ENCODE results near the gene ZNF628. TPM values are rescaled to one million over a fixed set of nuclear protein-coding genes. Genes with fewer than 3 reads are reported as not detected.

ZNF628 gene
- total RNA-seq, 1 experiment from 2014 or later: 2.1 TPM

DNA sequence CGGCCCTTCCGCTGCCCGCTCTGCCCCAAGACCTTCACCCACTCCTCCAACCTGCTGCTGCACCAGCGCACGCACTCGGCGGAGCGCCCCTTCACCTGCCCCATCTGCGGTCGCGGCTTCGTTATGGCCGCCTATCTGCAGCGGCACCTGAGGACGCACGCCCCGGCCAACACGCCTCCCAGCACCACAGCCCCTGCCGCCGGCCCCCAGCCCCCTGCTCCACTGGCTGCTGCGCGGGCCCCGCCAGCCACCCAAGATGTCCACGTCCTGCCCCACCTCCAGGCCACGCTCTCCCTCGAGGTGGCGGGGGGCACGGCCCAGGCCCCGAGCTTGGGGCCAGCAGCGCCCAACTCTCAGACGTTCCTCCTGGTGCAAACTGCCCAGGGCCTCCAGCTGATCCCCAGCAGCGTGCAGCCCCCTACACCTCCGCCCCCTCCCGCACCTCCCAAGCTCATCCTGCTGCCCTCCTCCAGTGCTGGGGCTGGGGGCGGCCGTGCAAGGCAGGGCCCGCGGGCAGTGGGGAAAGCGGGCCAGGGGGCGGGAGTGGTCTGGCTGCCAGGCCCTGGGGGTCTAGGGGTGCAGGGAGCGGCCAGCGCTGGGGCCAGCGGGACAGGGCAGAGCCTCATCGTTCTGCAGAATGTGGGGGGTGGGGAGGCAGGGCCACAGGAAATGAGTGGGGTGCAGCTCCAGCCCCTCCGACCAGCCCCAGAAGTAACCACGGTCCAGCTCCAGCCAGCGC is 6.7 kb downstream of the ZNF628 start:
- no peak for DNase-seq (ENCODE audit: extremely low read depth, low read depth)

DNA sequence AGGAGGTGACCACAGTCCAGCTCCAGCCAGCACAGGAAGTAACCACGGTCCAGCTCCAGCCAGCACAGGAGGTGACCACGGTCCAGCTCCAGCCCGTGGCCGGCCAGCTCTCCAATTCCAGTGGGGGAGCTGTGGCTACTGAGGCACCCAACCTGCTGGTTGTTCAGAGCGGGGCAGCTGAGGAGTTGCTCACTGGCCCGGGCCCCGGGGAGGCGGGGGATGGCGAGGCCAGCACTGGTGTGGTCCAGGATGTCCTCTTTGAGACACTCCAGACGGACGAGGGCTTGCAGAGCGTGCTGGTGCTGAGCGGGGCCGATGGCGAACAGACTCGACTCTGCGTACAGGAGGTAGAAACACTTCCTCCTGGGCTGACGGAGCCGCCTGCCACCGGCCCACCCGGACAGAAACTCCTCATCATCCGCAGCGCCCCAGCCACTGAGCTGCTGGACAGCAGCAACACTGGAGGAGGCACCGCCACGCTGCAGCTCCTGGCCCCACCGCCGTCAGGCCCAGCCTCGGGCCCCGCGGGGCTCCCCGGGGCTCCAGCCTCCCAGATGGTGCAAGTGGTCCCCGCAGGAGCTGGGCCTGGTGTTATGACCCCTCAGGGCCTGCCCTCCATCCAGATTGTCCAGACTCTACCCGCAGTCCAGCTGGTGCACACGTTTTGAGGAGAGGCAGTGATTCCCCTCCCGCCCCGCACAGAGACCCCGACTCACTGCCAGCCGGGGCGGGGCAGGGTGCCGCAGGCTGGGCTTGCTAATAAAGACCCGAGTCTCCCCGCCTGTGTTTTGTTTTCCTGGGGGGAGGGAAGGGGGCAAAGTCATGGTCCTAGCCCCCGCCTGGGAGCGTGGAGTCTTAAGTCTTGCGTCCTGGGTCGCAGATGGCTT is 7.5 kb downstream of the ZNF628 start:
- DNase-seq (ENCODE audit: extremely low read depth, low read depth): no peak

DNA sequence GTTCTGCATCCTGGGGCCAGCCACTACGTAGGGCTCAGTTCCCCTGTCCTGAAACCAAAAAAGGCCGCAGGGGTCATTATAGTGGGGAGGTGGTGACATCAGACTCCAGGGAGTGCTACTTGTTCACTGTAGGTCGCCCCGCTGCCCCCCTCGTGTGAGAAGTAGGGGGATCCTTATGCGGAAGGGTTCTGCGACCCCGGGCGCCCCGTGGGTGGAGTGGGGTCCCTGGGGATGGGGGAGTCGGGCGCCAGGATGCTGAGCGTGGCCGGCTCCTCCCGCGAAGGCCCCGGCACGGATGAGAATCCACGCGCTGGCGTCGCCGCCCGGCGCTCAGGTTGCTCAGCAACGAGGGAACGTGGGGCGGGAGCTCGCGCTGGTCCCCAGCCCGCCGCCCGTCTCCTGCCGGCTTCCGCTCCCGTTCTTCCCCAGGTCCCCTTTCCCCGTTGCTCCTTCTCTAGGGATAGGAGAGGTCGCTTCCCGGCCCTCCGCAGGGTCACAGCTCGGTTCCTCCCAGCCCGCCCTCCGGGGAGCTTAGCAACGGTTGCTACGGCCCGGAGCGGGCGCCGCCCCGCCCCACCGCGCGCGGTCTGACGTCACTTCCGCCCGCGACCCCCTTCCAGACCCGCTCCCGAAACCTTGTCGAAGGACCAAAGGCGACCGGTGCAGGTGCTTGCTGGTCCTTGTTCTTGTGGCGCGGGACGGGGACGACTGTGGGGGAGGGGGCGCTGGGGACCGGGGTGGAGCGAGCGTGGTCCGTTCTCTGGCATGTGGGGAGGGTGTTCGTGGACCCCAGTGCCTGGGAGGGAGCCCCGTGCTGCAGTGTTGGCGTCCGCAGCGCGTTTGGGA is 8.4 kb downstream of the ZNF628 start, which contains the start of gene NAT14:
Gene NAT14, plus strand, starts transcription at position 596 of the 846 bp plus-strand sequence. CDS start 521 bp downstream, outside the sequence.
- no peak for DNase-seq (ENCODE audit: extremely low read depth, low read depth)

DNA sequence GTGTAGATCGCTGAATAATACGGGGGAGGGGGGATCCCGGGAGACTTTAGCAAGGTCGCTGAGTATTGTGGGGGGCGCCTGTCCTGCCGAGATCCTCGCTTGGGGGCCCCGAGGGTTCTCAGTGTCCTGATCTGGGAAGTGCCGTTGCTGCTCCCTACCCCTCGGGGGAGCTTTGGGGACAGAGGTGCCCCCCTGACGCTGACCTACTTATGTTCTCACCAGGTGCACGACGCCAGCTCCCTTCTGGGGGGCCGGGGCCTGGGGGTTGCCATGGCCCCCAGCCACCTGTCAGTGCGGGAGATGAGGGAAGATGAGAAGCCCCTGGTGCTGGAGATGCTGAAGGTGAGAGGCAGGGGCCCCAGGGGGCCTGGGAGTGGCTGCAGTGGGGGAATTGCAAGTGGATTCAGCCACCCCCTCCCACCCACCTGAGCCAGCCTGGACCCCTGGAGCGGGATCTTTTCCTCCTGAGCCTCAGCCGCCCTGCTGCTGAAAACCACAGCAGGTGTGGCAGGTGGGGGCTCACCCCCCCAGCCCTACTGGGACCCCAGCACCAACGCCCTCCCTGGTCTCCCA is 9.1 kb downstream of the ZNF628 start:
- DNase-seq (ENCODE audit: extremely low read depth, low read depth): no peak

DNA sequence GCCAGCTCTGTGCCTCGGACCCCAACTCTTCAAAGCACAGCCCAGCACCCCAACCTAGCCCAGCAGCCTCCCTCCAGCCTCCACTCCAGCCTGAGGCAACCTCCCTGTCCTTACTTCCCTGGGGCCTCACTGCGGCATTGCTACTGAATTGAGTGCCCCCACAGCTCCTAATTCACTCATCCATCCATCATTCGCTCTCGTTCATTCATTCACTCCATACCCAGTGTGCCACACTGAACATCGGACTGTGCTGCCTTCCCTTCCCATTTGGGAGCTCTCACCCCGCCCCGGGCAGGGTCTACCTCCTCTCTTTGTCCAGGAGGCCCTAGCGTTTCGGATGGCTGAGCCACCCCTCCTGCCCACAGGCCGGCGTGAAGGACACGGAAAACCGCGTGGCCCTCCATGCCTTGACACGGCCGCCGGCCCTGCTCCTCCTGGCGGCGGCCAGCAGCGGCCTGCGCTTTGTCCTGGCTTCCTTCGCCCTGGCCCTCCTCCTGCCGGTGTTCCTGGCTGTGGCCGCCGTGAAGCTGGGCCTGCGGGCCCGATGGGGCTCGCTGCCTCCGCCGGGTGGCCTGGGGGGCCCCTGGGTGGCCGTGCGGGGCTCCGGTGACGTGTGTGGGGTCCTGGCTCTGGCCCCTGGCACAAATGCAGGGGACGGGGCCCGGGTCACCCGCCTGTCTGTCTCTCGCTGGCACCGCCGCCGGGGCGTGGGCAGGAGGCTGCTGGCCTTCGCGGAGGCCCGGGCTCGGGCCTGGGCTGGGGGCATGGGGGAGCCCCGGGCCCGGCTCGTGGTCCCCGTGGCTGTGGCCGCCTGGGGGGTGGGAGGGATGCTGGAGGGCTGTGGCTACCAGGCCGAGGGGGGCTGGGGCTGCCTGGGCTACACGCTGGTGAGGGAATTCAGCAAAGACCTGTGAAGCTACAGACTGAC is 9.9 kb downstream of the ZNF628 start:
- DNase-seq (ENCODE audit: extremely low read depth, low read depth): no peak

DNA sequence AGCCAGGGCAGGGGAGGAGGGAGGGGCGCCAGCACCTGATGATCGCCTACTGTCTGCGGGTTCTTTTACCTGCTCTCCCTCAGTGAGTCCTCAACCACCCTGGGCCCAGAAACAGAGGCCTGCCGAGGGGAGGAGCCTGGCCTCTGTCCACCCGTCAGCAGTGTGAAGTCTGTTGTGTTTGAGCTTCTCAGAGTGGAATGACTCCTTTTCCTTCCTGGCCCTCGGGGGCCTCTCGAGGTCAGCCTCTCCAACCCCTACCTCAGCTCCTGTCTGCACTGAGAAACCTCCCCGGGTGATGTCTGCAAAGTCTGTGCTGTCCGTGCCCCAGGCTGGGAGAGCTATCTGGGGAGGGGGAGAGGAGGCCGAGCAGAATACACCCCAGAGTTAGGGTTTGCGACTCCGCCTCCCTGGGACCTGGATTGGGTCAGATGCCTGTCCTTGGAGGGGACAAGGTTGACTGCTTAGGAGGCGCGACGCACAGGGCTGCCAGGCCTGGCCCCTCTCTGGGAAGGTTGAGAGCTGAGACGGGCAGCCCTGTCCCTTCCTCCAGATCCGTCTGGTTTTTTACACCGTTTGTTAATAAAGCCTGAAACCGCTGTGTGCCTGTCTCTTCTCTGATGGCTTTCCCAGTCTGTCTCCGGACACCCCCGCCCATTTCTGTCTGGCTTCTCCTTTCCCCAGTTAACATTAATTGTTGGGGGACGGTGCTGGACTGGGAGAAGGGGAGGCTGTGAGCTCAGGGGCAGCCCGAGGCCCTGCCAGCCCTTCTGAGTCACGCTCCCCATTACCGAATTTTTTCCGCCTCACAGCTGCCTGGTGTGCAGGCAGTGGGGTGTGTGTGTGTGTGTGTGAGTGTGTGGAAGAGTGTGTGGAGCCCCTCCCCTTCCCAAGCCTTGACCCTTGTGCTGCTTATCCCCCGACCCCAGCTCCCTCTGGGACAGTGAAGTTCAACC is 10.8 kb downstream of the ZNF628 start:
- DNase-seq (ENCODE audit: extremely low read depth, low read depth): no peak

DNA sequence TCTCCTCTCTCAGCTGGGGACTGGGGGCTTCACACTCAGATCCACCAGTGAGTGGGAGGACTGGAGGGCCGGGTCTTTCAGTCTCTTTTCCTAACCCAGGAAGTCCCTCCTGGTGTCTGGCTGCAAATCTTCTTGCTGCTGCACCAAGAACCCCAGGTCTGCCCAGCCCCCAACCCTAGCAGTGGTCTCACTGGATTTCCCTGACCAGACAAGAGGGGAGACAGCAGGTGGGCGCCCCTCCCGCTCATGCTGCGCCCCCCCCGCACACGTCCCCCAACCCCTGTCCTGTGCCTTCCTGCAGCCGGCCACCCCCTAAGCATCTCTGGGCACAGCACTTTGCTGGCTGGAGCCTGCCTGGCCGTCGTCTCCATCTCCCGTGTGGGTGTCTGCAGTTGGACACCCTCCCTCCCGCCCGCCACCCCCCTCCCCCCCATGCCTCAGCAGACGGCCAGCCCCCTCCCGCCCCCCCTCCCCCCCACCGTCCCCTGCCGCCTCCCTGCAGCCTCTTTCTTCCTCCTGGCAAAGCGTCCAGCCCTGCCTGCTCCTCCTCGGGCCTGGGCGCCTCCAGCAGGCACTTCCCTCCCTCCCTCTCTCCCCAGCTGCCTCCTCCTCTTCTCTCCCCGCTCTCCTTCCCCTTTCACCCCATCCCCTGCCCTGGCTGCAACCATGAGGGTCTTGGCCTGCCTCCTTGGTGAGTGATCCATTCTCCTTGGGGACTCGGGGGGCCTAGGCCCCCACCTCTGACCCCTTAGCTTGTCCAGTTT is 11.7 kb downstream of the ZNF628 start, which contains the start of gene SSC5D:
Gene SSC5D, plus strand, starts transcription at position 513 of the 764 bp plus-strand sequence. Its CDS starts 154 bp downstream, at position 667.
- no peak for DNase-seq (ENCODE audit: extremely low read depth, low read depth)

DNA sequence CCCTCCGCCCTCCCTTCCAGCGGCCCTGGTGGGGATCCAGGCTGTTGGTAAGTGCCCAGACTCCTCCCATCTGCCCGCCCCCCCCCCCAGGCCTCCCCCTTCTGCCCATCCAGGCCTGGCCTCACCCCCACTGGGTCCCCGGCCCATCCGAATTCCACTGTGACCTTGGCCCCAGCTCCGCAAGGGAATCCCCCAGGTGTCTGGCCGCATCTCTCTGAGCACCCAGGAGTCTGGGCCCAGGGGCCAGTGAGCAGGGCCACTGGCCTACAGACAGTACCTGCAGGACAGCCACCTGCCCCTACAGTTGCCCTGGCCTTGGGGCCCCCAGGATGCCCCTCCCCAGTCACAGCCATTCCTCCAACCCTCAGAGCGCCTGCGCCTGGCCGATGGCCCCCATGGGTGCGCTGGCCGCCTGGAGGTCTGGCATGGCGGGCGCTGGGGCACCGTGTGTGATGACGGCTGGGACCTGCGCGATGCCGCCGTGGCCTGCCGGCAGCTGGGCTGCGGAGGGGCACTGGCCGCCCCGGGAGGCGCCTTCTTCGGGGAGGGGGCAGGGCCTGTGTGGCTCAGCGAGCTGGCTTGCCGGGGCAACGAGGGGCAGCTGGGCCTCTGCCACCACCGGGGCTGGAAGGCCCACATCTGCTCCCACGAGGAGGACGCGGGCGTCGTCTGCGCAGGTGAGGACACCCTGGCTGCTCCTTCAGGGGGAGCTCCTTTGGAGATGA is 12.7 kb downstream of the ZNF628 start:
- no peak for DNase-seq (ENCODE audit: extremely low read depth, low read depth)

DNA sequence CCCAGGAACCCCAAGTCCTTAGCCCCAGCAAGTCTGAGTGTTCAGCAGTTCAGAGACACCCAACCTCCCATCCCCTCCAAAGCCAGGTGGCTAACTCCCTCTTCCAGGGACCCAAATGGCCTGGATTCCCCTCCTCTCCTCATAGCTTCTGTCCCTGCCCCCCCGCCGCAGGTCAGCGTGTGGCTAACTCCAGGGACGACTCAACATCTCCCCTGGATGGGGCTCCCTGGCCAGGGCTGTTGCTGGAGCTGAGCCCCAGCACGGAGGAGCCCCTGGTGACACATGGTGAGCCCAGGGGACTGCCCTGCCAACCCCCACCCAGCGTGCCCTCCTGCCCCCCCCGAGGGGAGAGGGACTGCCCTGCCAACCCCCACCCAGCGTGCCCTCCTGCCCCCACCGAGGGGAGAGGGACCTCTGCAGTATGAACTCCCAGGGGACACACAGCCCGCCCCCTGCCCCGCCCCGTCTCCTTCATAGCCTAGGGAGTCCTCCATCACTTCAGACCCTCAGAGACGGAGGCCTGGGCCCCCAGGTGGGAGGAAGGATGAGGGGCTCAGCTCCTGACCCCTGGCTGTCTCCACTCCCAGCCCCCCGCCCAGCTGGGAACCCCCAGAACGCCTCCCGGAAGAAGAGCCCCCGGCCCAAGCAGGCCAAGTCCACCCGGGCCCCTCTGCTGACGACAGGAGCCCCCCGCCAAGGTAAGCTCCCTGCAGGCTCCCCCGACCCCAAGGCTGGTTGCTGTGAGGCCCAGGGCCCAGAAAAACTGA is 13.5 kb downstream of the ZNF628 start:
- no peak for DNase-seq (ENCODE audit: extremely low read depth, low read depth)

DNA sequence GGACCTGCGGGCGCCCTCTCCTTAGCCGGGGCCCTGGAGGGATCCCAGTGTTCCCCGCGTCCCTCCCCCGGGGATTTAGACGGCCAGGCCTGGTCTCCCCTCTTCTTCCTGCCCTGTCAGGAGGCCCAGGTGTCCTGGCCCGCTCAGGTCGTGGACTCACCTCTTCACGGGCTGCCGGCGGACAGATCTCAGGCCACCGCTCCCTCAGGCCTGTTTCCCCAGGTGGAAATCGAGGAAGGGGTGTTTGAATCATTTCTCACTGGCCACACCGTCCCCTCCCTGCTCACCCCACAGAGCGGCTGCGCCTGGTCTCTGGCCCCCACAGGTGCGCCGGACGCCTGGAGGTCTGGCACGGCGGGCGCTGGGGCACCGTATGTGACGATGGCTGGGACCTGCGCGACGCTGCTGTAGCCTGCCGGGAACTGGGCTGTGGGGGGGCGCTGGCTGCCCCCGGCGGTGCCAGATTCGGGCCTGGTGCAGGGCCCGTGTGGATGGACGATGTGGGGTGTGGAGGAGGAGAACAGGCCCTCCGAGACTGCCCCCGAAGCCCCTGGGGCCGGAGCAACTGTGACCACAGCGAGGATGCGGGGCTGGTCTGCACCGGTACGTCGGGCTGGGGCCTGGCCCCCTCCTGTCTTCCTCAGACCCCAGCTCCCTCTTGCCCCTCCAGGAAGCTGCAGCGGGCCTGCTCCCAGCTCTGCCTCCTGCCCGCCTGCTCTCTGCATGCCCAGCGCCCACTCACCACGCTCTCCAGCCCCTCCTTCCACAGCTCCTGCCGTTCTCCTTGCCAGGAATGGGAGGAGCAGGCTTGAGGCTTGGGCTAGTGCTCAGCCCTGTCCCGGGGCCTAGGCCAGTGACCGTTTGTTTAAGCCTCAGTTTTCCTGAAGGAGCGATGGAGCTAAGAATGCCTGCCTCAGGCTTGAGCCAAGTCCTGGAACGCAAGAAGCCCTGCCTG is 14.3 kb downstream of the ZNF628 start:
- DNase-seq (ENCODE audit: extremely low read depth, low read depth): no peak

DNA sequence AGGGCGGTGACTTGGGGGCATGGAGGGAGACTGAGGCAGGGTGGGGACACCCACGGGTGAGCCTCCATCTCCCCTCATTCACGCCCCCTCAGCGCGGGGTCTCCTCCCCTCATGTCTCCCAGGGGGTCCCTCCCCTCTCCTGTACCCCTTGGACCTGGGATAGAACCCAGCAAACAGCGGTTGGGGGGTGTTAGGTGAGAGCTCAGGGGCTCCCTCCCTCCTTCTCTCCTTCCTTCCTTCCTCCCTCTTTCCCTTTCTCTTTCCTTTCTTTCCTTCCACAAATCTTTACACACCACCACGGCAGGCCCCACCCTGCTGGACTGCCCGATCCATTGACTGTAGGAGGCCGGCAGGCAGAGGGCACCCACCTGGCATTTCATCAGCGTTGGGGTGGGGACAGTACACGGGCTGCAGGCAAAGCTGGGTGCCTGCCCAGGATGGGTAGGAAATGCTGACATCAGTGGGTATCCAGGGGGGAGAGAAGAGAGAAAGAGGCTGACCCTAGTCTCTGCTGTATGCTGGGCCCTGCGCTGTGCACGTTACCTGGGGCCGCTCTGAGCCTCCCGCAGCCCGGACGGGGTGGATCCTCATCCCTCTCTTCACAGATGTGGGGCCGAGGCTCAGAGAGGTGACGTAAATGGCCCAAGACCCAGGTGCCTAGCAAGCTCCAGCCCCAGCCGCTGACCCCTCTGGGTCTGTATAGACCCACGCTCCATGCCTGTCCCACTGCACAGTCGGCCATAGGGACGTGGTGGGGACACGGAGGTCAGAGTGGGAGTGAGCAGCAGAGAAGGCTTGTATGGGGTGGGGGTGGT is 15.3 kb downstream of the ZNF628 start:
- DNase-seq (ENCODE audit: extremely low read depth, low read depth): no peak

DNA sequence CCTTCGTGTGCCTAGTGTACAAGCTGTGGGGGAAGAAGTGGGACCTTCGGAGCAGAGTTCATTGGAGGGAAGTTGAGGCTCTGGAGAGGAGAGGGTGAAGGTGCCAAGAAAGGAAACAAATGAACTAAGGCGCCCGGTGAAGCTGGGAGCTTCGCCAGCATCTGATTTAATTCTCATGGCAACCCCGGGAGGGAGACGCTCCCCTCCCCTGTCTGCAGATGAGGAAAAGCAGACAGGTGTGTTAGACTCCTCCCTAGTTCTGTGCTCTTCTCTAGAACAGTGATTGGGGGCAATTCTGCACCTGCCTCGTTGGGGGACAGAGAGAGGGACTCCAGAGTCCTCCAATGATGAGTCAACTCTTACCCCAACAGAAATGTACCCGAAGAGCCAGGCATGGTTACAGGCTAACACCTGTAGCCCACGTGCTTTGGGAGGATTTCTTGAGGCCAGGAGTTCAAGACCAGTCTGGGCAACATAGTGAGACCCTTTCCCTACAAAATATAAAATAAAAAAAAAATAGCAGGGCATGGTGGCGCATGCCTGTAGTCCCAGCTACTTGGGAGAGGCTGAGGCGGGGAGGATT is 16.0 kb downstream of the ZNF628 start:
- DNase-seq (ENCODE audit: extremely low read depth, low read depth): no peak

DNA sequence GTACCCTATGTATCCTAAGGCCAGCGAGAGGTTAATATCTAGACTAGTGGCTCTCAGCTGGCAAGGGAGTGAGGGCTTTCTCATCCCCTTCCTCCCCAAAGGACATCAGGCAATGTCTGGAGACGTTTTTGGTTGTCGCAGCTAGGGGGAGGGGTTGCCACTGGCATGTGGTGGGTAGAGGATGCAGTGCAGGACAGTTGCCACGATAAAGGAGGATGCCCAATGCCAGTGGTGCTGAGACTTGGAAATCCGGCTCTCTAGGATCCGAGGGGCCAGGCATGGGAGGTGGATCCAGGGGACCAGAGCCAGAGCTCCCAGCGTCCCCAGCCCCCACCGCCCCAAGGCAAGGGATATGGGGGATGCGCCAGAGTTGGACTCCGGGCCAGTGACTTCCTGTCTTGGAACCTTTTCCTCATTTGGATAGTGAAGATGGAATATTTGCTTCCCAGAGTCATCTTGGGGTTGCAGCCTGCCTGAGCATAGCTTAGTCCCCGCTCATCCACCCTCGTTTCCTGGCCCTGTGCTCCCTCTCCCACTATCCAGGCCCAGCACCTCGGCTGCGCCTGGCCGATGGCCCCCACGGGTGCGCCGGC is 16.7 kb downstream of the ZNF628 start:
- DNase-seq (ENCODE audit: extremely low read depth, low read depth): no peak
